Neural cell (in vitro differentiated cells): ENCODE measurements around the gene SEC16A. TPM values are rescaled to one million over a fixed set of nuclear protein-coding genes. Genes with fewer than 3 reads are reported as not detected.

ENCODE experiments used
- H2AFZ ChIP-seq: fragments of 200-600, 300-800 bp; sonication (generic), shearing (Covaris generic); 2 replicates; pipeline ENCODE4 v1.6.0; 2014; ENCODE audit warnings: low read depth, mild to moderate bottlenecking, antibody characterized with exemption, low read length, moderate library complexity
- H3F3A ChIP-seq: fragments of 200-600 bp; shearing (Covaris generic); 2 replicates; pipeline ENCODE4 v1.6.1; 2016; ENCODE audit warnings: mild to moderate bottlenecking, moderate library complexity, mixed read lengths, antibody characterized with exemption, low read length; ENCODE audit not compliant: insufficient read depth, poor library complexity, severe bottlenecking
- H3K27ac ChIP-seq: fragments of 200-600, 300-800 bp; sonication (generic), shearing (Covaris generic); 2 replicates; pipeline ENCODE4 v1.5.1; 2014; ENCODE audit warnings: mild to moderate bottlenecking, low read length, moderate library complexity
- H3K27me3 ChIP-seq: fragments of 300-800, 200-600 bp; sonication (generic), shearing (Covaris generic); 2 replicates; pipeline ENCODE4 v1.6.0; 2014; ENCODE audit warnings: mild to moderate bottlenecking, low read depth, low read length, moderate library complexity; ENCODE audit not compliant: insufficient read depth
- H3K36me3 ChIP-seq: fragments of 300-800, 200-600 bp; sonication (generic), shearing (Covaris generic); 2 replicates; pipeline ENCODE4 v1.5.1; 2014; ENCODE audit warnings: mild to moderate bottlenecking, antibody characterized with exemption, low read length, moderate library complexity; ENCODE audit not compliant: insufficient read depth
- H3K4me2 ChIP-seq: fragments of 300-800, 200-600 bp; sonication (generic), shearing (Covaris generic); 2 replicates; pipeline ENCODE4 v1.6.0; 2014; ENCODE audit warnings: mild to moderate bottlenecking, low read length
- H3K4me3 ChIP-seq: fragments of 300-800, 200-600 bp; sonication (generic), shearing (Covaris generic); 2 replicates; pipeline ENCODE4 v1.5.1; 2014; ENCODE audit warnings: mild to moderate bottlenecking, low read length, moderate library complexity
- H3K79me2 ChIP-seq: fragments of 200-600 bp; shearing (Covaris generic); replicated peaks from 2 replicates; pipeline ENCODE4 v1.6.0; 2014; ENCODE audit warnings: mild to moderate bottlenecking, low read length, moderate library complexity; ENCODE audit not compliant: insufficient read depth
- H3K9ac ChIP-seq: fragments of 300-800, 200-600 bp; sonication (generic), shearing (Covaris generic); 2 replicates; pipeline ENCODE4 v1.6.1; 2016; ENCODE audit warnings: mild to moderate bottlenecking, low read length, mixed read lengths
- H3K9me2 ChIP-seq: fragments of 200-600 bp; shearing (Covaris generic); 2 replicates; pipeline ENCODE4 v1.6.1; 2016; ENCODE audit warnings: mild to moderate bottlenecking, low read length, mixed read lengths; ENCODE audit not compliant: insufficient read depth
- H3K9me3 ChIP-seq: fragments of 200-600, 300-800 bp; sonication (generic), shearing (Covaris generic); 2 replicates; pipeline ENCODE4 v1.6.1; 2016; ENCODE audit warnings: mild to moderate bottlenecking, mixed run types, low read length, moderate library complexity, mixed read lengths
- H4K20me1 ChIP-seq: fragments of 200-600 bp; shearing (Covaris generic); 2 replicates; pipeline ENCODE4 v1.6.1; 2016; ENCODE audit warnings: mild to moderate bottlenecking, mixed run types; ENCODE audit not compliant: insufficient read depth
- CTCF ChIP-seq: fragments of 450-650 bp; IDR thresholded peaks from 2 replicates; pipeline ENCODE4 v1.5.1; 2014; ENCODE audit warnings: antibody characterized with exemption, mild to moderate bottlenecking, moderate library complexity; ENCODE audit not compliant: poor library complexity, severe bottlenecking
- EP300 ChIP-seq: fragments of 450-650 bp; conservative IDR thresholded peaks from 2 replicates; pipeline ENCODE4 v1.6.1; 2014; ENCODE audit warnings: antibody characterized with exemption, mild to moderate bottlenecking, moderate library complexity; ENCODE audit not compliant: poor library complexity, severe bottlenecking
- EZH2 ChIP-seq: fragments of 200-600, 300-800 bp; shearing (Covaris generic), sonication (generic); IDR thresholded peaks from 2 replicates; pipeline ENCODE4 v1.6.1; 2014; ENCODE audit warnings: antibody characterized with exemption, low read length, borderline replicate concordance, mild to moderate bottlenecking; ENCODE audit not compliant: insufficient read depth, poor library complexity, severe bottlenecking
- MXI1 ChIP-seq: fragments of 450-650 bp; conservative IDR thresholded peaks from 2 replicates; pipeline ENCODE4 v1.6.1; 2014; ENCODE audit warnings: antibody characterized with exemption, mild to moderate bottlenecking; ENCODE audit not compliant: poor library complexity, severe bottlenecking
- POLR2AphosphoS5 ChIP-seq: IDR thresholded peaks from 2 replicates; pipeline ENCODE4 v1.6.1; 2012
- RAD21 ChIP-seq: fragments of 450-650 bp; conservative IDR thresholded peaks from 2 replicates; pipeline ENCODE4 v1.6.1; 2014; ENCODE audit warnings: antibody characterized with exemption, mild to moderate bottlenecking, moderate library complexity
- REST ChIP-seq: IDR thresholded peaks from 2 replicates; pipeline ENCODE4 v1.6.1; 2012; ENCODE audit warnings: borderline replicate concordance
- SMC3 ChIP-seq: fragments of 450-650 bp; conservative IDR thresholded peaks from 2 replicates; pipeline ENCODE4 v1.6.1; 2014; ENCODE audit warnings: antibody characterized with exemption, mild to moderate bottlenecking, moderate library complexity; ENCODE audit not compliant: poor library complexity
- TAF1 ChIP-seq: IDR thresholded peaks from 2 replicates; pipeline ENCODE4 v1.6.1; 2012; ENCODE audit warnings: low read depth
- polyA plus RNA-seq: library from polyadenylated mRNA; depleted of rRNA; stranded (reverse); fragments of >200 nt; gene quantifications from 2 replicates; pipeline ENCODE4 v1.2.3, GENCODE V29; 2014

SEC16A gene
- polyA plus RNA-seq, 1 donor from 2014 or later, result 15.4 TPM

- TF ChIP-seq RAD21 (no peak), SMC3 (no peak), POLR2AphosphoS5 (no peak), MXI1 (no peak), CTCF (no peak), EZH2 (no peak), EP300 (no peak), REST (no peak), TAF1 (no peak)
- Histone ChIP-seq H3K4me2 (no peak overlapping the region), H3F3A (no peaks in the 10 kb centered on the region), H2AFZ (no peak overlapping the region), H3K36me3 (no peaks in the 10 kb centered on the region), H3K27me3 (no peaks in the 10 kb centered on the region), H3K9ac (no peak overlapping the region), H3K9me2 (no peaks in the 10 kb centered on the region), H3K9me3 (no peaks in the 10 kb centered on the region), H4K20me1 (no peaks in the 10 kb centered on the region), H3K79me2 (peaks cover 17% of the 10 kb centered on the region), H3K27ac (no peak overlapping the region), H3K4me3 (no peak overlapping the region)
Measured at GRCh38 chr9:136432591-136432990, 50.2 kb downstream of the SEC16A start.

- Histone ChIP-seq H3K36me3 (no peaks in the 10 kb centered on the region), H3K9me3 (no peaks in the 10 kb centered on the region), H3F3A (no peaks in the 10 kb centered on the region), H4K20me1 (no peaks in the 10 kb centered on the region), H2AFZ (no peak overlapping the region), H3K27ac (no peak overlapping the region), H3K4me2 (no peak overlapping the region), H3K27me3 (no peaks in the 10 kb centered on the region), H3K79me2 (peaks cover 10% of the 10 kb centered on the region), H3K4me3 (no peak overlapping the region), H3K9me2 (no peaks in the 10 kb centered on the region), H3K9ac (no peak overlapping the region)
- TF ChIP-seq EP300, result no peak
- no peak for TF ChIP-seq EZH2
- no peak for TF ChIP-seq SMC3
- TF ChIP-seq MXI1, result no peak
- TF ChIP-seq RAD21, result no peak
- TF ChIP-seq POLR2AphosphoS5, result no peak
- TF ChIP-seq REST, result no peak
- no peak for TF ChIP-seq TAF1
- no peak for TF ChIP-seq CTCF
Measured at GRCh38 chr9:136431782-136432350, 51.0 kb downstream of the SEC16A start.
